IPS-15b (cell line): Measurements from ENCODE around the gene TMEM127.

Source experiments
- H3K27me3 ChIP-seq: one replicate; pipeline ENCODE4 v1.6.1; 2013; ENCODE audit warnings: low read length; ENCODE audit not compliant: control insufficient read depth, insufficient read depth
- H3K36me3 ChIP-seq: one replicate; pipeline ENCODE4 v1.6.1; 2013; ENCODE audit warnings: low read length; ENCODE audit not compliant: control insufficient read depth, insufficient read depth
- H3K4me1 ChIP-seq: one replicate; pipeline ENCODE4 v1.6.1; 2013; ENCODE audit warnings: mild to moderate bottlenecking, low read length; ENCODE audit not compliant: control insufficient read depth, insufficient read depth
- H3K4me3 ChIP-seq: one replicate; pipeline ENCODE4 v1.5.1; 2013; ENCODE audit warnings: low read depth, low read length
- H3K9ac ChIP-seq: one replicate; pipeline ENCODE4 v1.6.1; 2013; ENCODE audit warnings: low read depth, mild to moderate bottlenecking, low read length
- H3K9me3 ChIP-seq: one replicate; pipeline ENCODE4 v1.6.1; 2013; ENCODE audit warnings: mild to moderate bottlenecking, low read length; ENCODE audit not compliant: control insufficient read depth, insufficient read depth

TMEM127 gene

DNA sequence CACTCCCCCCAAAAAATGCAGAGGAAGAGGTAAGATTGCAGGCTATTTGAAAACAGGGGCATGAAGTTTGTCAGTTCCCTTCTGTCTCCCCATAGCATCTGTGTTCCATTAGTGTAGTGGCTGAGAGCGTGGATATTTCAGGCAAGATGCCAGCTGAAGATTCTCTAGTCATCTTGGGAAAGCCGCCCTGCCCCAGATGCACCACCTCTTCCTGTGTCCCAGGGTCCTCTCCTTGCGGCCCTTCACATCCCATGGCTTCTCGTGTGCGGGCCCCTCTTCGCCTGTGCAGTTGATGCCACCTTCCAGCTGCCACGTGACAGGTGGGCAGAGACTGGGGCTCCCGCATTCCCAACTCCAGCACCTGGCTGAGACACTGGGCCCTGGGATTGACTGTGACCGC lies 16.1 kb downstream of the TMEM127 start:
- no peak overlapping the region for H3K9ac ChIP-seq
- H3K36me3 ChIP-seq = peaks cover 23% of the 10 kb centered on the region
- no peaks in the 10 kb centered on the region for H3K27me3 ChIP-seq
- H3K9me3 ChIP-seq = no peaks in the 10 kb centered on the region
- H3K4me1 ChIP-seq = no peaks in the 10 kb centered on the region
- H3K4me3 ChIP-seq = no peak overlapping the region

- Histone ChIP-seq H3K27me3 (no peaks in the 10 kb centered on the region), H3K9me3 (no peaks in the 10 kb centered on the region), H3K4me3 (no peak overlapping the region), H3K4me1 (no peaks in the 10 kb centered on the region), H3K36me3 (peaks cover 13% of the 10 kb centered on the region), H3K9ac (no peak overlapping the region)
Observed at GRCh38 chr2:96248624-96249023, 17.2 kb downstream of the TMEM127 start.

DNA sequence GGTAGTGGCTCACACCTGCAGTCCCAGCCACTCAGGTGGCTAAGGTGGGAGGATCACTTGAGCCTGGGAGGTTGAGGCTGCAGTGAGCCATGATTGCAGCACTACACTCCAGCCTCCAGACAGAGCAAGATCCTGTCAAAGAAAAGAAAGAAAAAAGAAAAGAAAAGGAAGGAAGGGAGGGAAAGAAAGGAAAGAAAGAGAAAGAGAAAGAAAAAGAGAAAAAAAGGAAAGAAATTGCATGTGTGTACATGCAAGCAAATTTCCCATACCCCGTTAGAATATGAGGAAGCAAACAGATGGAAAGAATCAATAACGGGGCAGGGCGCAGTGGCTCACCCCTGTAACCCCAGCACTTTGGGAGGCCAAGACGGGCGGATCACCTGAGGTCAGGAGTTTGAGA lies 17.9 kb downstream of the TMEM127 start:
- H3K9me3 ChIP-seq = no peaks in the 10 kb centered on the region
- peaks cover 7% of the 10 kb centered on the region for H3K36me3 ChIP-seq
- no peaks in the 10 kb centered on the region for H3K4me1 ChIP-seq
- no peaks in the 10 kb centered on the region for H3K27me3 ChIP-seq
- no peak overlapping the region for H3K9ac ChIP-seq
- H3K4me3 ChIP-seq = no peak overlapping the region

DNA sequence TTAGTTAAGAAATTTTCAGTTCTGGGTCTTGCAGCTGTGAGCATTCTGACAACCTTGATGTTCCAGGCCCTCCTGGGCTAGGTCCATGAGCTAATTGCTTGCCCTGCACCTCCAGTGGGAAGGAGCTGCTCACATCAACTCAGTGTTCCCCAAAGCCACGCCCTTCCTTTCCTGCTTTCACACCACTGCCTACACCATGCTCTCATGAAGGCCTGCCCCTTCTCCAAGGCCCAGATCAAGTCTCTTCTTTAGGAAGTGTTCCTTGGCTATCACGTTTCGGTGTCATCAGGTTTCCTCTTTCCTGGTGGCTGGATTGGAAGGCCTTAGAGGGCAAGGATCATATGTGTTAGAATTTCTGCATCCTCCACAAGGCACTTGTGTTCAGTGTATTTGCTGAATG lies 18.8 kb downstream of the TMEM127 start:
- H3K4me1 ChIP-seq = no peaks in the 10 kb centered on the region
- no peaks in the 10 kb centered on the region for H3K9me3 ChIP-seq
- no peaks in the 10 kb centered on the region for H3K27me3 ChIP-seq
- no peaks in the 10 kb centered on the region for H3K36me3 ChIP-seq
- no peak overlapping the region for H3K9ac ChIP-seq
- no peak overlapping the region for H3K4me3 ChIP-seq

DNA sequence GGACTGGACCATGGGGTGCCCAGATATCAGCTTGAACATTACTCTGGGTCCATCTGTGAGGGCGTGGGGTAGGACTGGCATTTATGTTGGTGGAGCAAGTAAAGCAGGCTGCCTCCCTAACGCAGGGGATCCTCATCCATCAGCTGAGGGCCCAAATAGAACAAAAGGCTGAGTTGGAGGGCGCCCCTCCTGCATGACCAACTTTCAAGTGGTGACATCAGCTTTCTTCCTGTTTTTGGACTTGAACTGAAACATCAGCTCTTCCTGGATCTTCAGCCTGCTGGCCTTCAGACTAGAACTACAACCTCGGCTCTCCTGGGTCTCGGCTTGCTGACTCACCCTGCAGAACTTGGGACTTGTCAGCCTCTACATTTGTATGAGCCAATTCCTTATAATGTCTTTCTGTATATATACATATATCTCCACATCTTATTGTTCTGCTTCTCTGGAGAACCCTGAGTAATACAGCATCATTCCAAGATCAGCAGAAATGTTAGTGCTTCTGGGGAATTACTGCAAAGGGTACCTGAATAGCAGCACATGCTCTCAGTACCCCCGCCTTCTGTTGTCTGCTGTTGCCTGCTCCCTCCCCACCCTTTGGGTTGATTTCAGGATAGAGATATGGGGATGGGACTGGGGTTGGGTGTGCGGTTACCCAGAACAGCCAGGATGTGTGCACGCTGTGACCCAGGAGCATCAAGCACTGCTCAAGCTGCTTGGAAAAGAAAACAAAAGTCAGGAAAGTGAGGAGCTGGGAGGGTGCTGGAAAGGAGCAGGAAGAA lies 20.0 kb downstream of the TMEM127 start:
- Histone ChIP-seq H3K9ac (no peak overlapping the region), H3K36me3 (no peaks in the 10 kb centered on the region), H3K9me3 (no peaks in the 10 kb centered on the region), H3K27me3 (no peaks in the 10 kb centered on the region), H3K4me3 (no peak overlapping the region), H3K4me1 (no peaks in the 10 kb centered on the region)

DNA sequence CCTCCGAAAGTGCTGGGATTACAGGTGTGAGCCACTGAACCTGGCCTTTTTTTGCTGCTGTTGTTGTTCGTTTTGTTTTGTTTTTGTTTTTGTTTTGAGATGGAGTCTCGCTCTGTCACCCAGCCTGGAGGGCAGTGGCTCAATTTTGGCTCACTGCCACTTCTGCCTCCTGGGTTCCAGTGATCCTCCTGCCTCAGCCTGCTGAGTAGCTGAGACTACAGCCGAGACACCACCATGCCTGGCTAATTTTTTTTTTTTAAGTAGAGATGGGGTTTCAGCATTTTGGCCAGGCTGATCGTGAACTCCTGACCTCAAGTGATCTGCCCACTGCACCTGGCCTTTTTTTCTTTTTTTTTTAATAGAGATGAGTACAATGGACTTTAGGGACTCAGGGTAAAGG lies 22.0 kb downstream of the TMEM127 start:
- no peak overlapping the region for H3K9ac ChIP-seq
- H3K27me3 ChIP-seq = no peaks in the 10 kb centered on the region
- H3K36me3 ChIP-seq = no peaks in the 10 kb centered on the region
- H3K9me3 ChIP-seq = no peaks in the 10 kb centered on the region
- H3K4me3 ChIP-seq = no peak overlapping the region
- peaks cover 2% of the 10 kb centered on the region for H3K4me1 ChIP-seq

- Histone ChIP-seq H3K27me3 (no peaks in the 10 kb centered on the region), H3K4me1 (peaks cover 2% of the 10 kb centered on the region), H3K9ac (no peak overlapping the region)
Observed at GRCh38 chr2:96241900-96242611, 23.7 kb downstream of the TMEM127 start.

GRCh38 chr2:96241227-96241626 lies 24.6 kb downstream of the TMEM127 start:
- H3K27me3 ChIP-seq = no peaks in the 10 kb centered on the region
- no peaks in the 10 kb centered on the region for H3K36me3 ChIP-seq
- no peak overlapping the region for H3K4me3 ChIP-seq
- peak overlapping the region; percentile 37 for H3K9ac ChIP-seq
- H3K4me1 ChIP-seq = peaks cover 2% of the 10 kb centered on the region
- no peaks in the 10 kb centered on the region for H3K9me3 ChIP-seq

More at GRCh38 chr2:96241900-96242611, 23.7 kb downstream of the TMEM127 start:
- H3K9me3 ChIP-seq = no peaks in the 10 kb centered on the region
- no peaks in the 10 kb centered on the region for H3K36me3 ChIP-seq
- H3K4me3 ChIP-seq = no peak overlapping the region

- H3K36me3 ChIP-seq = no peaks in the 10 kb centered on the region
- H3K9me3 ChIP-seq = no peaks in the 10 kb centered on the region
- no peak overlapping the region for H3K4me3 ChIP-seq
- no peak overlapping the region for H3K9ac ChIP-seq
- H3K27me3 ChIP-seq = no peaks in the 10 kb centered on the region
- H3K4me1 ChIP-seq = peaks cover 2% of the 10 kb centered on the region
Observed at GRCh38 chr2:96240341-96241038, 25.3 kb downstream of the TMEM127 start.

- no peak overlapping the region for H3K4me3 ChIP-seq
- no peaks in the 10 kb centered on the region for H3K27me3 ChIP-seq
- no peaks in the 10 kb centered on the region for H3K9me3 ChIP-seq
- H3K36me3 ChIP-seq = no peaks in the 10 kb centered on the region
- H3K9ac ChIP-seq = peak overlapping the region; percentile 37
- peaks cover 2% of the 10 kb centered on the region for H3K4me1 ChIP-seq
Observed at GRCh38 chr2:96239745-96240264, 26.0 kb downstream of the TMEM127 start.

GRCh38 chr2:96239091-96239490 lies 26.7 kb downstream of the TMEM127 start:
- Histone ChIP-seq H3K9me3 (no peaks in the 10 kb centered on the region), H3K27me3 (no peaks in the 10 kb centered on the region), H3K9ac (no peak overlapping the region), H3K4me3 (no peak overlapping the region), H3K4me1 (peaks cover 2% of the 10 kb centered on the region), H3K36me3 (no peaks in the 10 kb centered on the region)
